ENCODE measurements around the gene GALNT13. TPM values are rescaled to one million over a fixed set of nuclear protein-coding genes. Genes with fewer than 3 reads are reported as not detected.

Gene GALNT13
- total RNA-seq, 1 donor from 2014 or later: 0.13 TPM

- DNase-seq (ENCODE audit: low spot score): no peak
- intact Hi-C loops (cut with DNase I): no loop called here
These were observed 67.5 kb downstream of the GALNT13 start for GRCh38 chr2:153939124-153939796.

- intact Hi-C loops (cut with DNase I): no loop called here
- no peak for DNase-seq (ENCODE audit: low spot score)
These were observed 68.8 kb downstream of the GALNT13 start for GRCh38 chr2:153940511-153940910.

GRCh38 chr2:153944800-153945199, 73.1 kb downstream of the GALNT13 start:
- no peak for DNase-seq (ENCODE audit: low spot score)
- intact Hi-C loops (cut with DNase I): no loop called here

GRCh38 chr2:153946036-153946435, 74.3 kb downstream of the GALNT13 start:
- no peak for DNase-seq (ENCODE audit: low spot score)
- intact Hi-C loops (cut with DNase I): no loop called here

GRCh38 chr2:153953761-153954160, 82.0 kb downstream of the GALNT13 start:
- no peak for DNase-seq (ENCODE audit: low spot score)
- intact Hi-C loops (cut with DNase I): no loop called here

- DNase-seq (ENCODE audit: low spot score): no peak
- intact Hi-C loops (cut with DNase I): no loop called here
These were observed 91.5 kb downstream of the GALNT13 start for GRCh38 chr2:153963256-153963655.

- no peak for DNase-seq (ENCODE audit: low spot score)
- intact Hi-C loops (cut with DNase I): no loop called here
These were observed 95.7 kb downstream of the GALNT13 start for GRCh38 chr2:153967248-153967973.

GRCh38 chr2:153971250-153971649, 99.5 kb downstream of the GALNT13 start:
- intact Hi-C loops (cut with DNase I): no loop called here
- no peak for DNase-seq (ENCODE audit: low spot score)

GRCh38 chr2:153971855-153972254, 100.1 kb downstream of the GALNT13 start:
- DNase-seq (ENCODE audit: low spot score): no peak
- intact Hi-C loops (cut with DNase I): no loop called here

GRCh38 chr2:153972412-153972811, 100.7 kb downstream of the GALNT13 start:
- intact Hi-C loops (cut with DNase I): no loop called here
- no peak for DNase-seq (ENCODE audit: low spot score)

- no peak for DNase-seq (ENCODE audit: low spot score)
- intact Hi-C loops (cut with DNase I): no loop called here
These were observed 114.9 kb downstream of the GALNT13 start for GRCh38 chr2:153986488-153987229.

GRCh38 chr2:153990771-153991170, 119.0 kb downstream of the GALNT13 start:
- intact Hi-C loops (cut with DNase I): no loop called here
- DNase-seq (ENCODE audit: low spot score): no peak

GRCh38 chr2:154013514-154013913, 141.8 kb downstream of the GALNT13 start:
- no peak for DNase-seq (ENCODE audit: low spot score)
- intact Hi-C loops (cut with DNase I): no loop called here

- no peak for DNase-seq (ENCODE audit: low spot score)
- intact Hi-C loops (cut with DNase I): no loop called here
These were observed 143.5 kb downstream of the GALNT13 start for GRCh38 chr2:154015233-154015632.

- no peak for DNase-seq (ENCODE audit: low spot score)
- intact Hi-C loops (cut with DNase I): no loop called here
These were observed 157.8 kb downstream of the GALNT13 start for GRCh38 chr2:154029504-154029903.

- intact Hi-C loops (cut with DNase I): no loop called here
- no peak for DNase-seq (ENCODE audit: low spot score)
These were observed 160.5 kb downstream of the GALNT13 start for GRCh38 chr2:154032220-154032619.

- intact Hi-C loops (cut with DNase I): no loop called here
- DNase-seq (ENCODE audit: low spot score): no peak
These were observed 174.8 kb downstream of the GALNT13 start for GRCh38 chr2:154046493-154046892.

- intact Hi-C loops (cut with DNase I): no loop called here
- DNase-seq (ENCODE audit: low spot score): no peak
These were observed 177.2 kb downstream of the GALNT13 start for GRCh38 chr2:154048905-154049304.

- DNase-seq (ENCODE audit: low spot score): no peak
- intact Hi-C loops (cut with DNase I): no loop called here
These were observed 177.8 kb downstream of the GALNT13 start for GRCh38 chr2:154049561-154049960.

- intact Hi-C loops (cut with DNase I): no loop called here
- DNase-seq (ENCODE audit: low spot score): no peak
These were observed 195.4 kb downstream of the GALNT13 start for GRCh38 chr2:154067124-154067523.

GRCh38 chr2:154078926-154079325, 207.2 kb downstream of the GALNT13 start:
- intact Hi-C loops (cut with DNase I): no loop called here
- DNase-seq (ENCODE audit: low spot score): no peak
